CD4-positive, alpha-beta memory T cell (primary cell): Measurements from ENCODE around the gene RASA2. TPM values are rescaled to one million over a fixed set of nuclear protein-coding genes. Genes with fewer than 3 reads are reported as not detected.

ENCODE experiments used
- CTCF ChIA-PET: fragments of 350-600 bp; sonication (Branson Sonifier 250); formaldehyde crosslinking; loops from one replicate; lab custom pipeline; 2021; ENCODE audit warnings: inconsistent platforms; ENCODE audit not compliant: partially characterized antibody; lab: Charles Lee
- POLR2A ChIA-PET: fragments of 350-600 bp; sonication (Branson Sonifier 250); formaldehyde crosslinking; loops from one replicate; lab custom pipeline; 2021; ENCODE audit not compliant: partially characterized antibody; lab: Charles Lee
- DNase-seq, 5 donors: peaks; one replicate each; pipeline versions ENCODE4 v3.0.0 to v3.0.0-alpha.2; 2020 to 2022; ENCODE audit warnings: mixed read lengths in 1 of 5
- H3K27ac ChIP-seq: one replicate; pipeline ENCODE4 v1.7.0; 2013; ENCODE audit warnings: low read depth, low read length
- H3K27me3 ChIP-seq: 2 replicates; pipeline ENCODE4 v1.7.0; 2013; ENCODE audit warnings: mild to moderate bottlenecking, low read length, moderate library complexity; ENCODE audit not compliant: insufficient read depth
- H3K36me3 ChIP-seq: 2 replicates; pipeline ENCODE4 v1.7.0; 2013; ENCODE audit warnings: mild to moderate bottlenecking, low read length, moderate library complexity; ENCODE audit not compliant: insufficient read depth
- H3K4me1 ChIP-seq: 2 replicates; pipeline ENCODE4 v1.7.0; 2013; ENCODE audit warnings: mild to moderate bottlenecking, low read length, moderate library complexity; ENCODE audit not compliant: insufficient read depth
- H3K4me3 ChIP-seq, 2 donors: one replicate each; pipeline ENCODE4 v1.7.0; 2013; ENCODE audit warnings: low read length in 2 of 2, mild to moderate bottlenecking in 1 of 2
- H3K9me3 ChIP-seq, 2 donors: one replicate each; pipeline ENCODE4 v1.7.0; 2013; ENCODE audit warnings: low read length in 2 of 2, control low read depth in 1 of 2; ENCODE audit not compliant: control insufficient read depth in 1 of 2
- H3K27ac Mint-ChIP-seq, 7 donors: one replicate each; pipeline ENCODE4 v1.8.0; 2020 to 2021; ENCODE audit warnings: mixed read lengths in 7 of 7, mild to moderate bottlenecking in 6 of 7, inconsistent platforms in 3 of 7, moderate library complexity in 3 of 7
- H3K27me3 Mint-ChIP-seq, 2 donors: one replicate each; pipeline ENCODE4 v1.8.0; 2020 to 2021; ENCODE audit warnings: mixed read lengths in 2 of 2
- H3K36me3 Mint-ChIP-seq, 2 donors: one replicate each; pipeline ENCODE4 v1.8.0; 2020 to 2021; ENCODE audit warnings: mixed read lengths in 2 of 2, inconsistent platforms in 1 of 2, mild to moderate bottlenecking in 1 of 2
- H3K4me1 Mint-ChIP-seq, 4 donors: one replicate each; pipeline ENCODE4 v1.8.0; 2020 to 2021; ENCODE audit warnings: mixed read lengths in 4 of 4, mild to moderate bottlenecking in 1 of 4
- H3K4me3 Mint-ChIP-seq, 8 donors: one replicate each; pipeline ENCODE4 v1.8.0; 2020 to 2021; ENCODE audit warnings: mixed read lengths in 8 of 8, mild to moderate bottlenecking in 7 of 8, moderate library complexity in 6 of 8, inconsistent platforms in 3 of 8
- H3K9me3 Mint-ChIP-seq, 8 donors: one replicate each; pipeline ENCODE4 v1.8.0; 2020 to 2021; ENCODE audit warnings: mixed read lengths in 8 of 8, mild to moderate bottlenecking in 5 of 8, inconsistent platforms in 3 of 8, moderate library complexity in 1 of 8
- intact Hi-C: fragments of 100-400 bp; cut with micrococcal nuclease; formaldehyde crosslinking; loops from one replicate; pipeline ENCODE4 v1.15.1; 2023
- polyA plus RNA-seq, 2 donors: library from polyadenylated mRNA; unstranded; fragments of 300-500 nt; fragmentation: Illumina TruSeq; gene quantifications; one replicate each; pipeline ENCODE4 v1.2.3, GENCODE V29; 2021
- total RNA-seq, 2 experiments: library from RNA; stranded (reverse); gene quantifications; one replicate each; pipeline ENCODE4 v1.2.3, GENCODE V29; 2021

The RASA2 gene
- total and polyA plus RNA-seq, 4 experiments from 2014 or later, result 29.4 to 80.9 (median 57.0) TPM

DNA sequence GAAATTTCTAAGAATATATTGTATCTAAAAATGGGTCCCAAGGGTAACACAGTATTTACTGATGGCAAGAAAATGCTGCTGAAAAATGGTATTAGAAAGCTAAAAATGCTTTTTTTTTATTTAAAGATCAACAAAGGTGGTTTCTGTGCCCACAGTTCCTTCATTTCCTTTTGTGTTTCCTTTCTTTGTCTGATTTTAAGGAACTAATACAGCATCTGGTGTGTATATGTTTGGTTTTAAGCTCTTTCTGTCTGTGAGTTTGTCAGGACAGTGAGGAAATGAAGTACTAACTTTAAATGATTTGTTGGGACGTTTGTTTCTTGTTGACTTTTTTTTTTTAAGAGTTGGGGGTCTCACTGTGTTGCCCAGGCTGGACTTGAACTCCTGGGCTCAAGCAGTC is 38.2 kb downstream of the RASA2 start:
- peaks cover 25 to 56% of the 10 kb centered on the region in 2 donors for H3K36me3 Mint-ChIP-seq

DNA sequence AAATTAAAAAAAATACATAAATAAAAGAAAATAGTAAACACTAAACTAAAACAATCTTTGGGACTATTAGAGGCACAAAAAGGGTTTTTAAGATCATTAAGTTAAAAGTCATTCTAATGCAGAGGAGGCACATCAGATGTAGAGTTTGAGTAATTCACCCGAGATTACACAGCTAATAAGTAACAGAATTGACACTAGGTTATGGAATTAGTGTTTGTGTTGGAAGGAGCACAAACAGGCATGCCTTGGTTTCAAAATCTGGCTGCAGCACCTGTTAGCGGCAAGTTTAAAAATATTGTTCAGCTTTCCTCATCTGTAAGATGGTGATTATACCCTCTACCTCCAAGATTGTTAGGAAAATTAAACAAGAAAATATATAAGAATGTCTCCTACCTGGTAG is 39.0 kb downstream of the RASA2 start:
- H3K27ac Mint-ChIP-seq, result peak overlapping the region; percentile 31 to 92 (median 74)
- peaks cover 54 to 89% (median 71%) of the 10 kb centered on the region in 4 donors for H3K4me1 Mint-ChIP-seq

More for the DNA sequence above, 38.2 kb downstream of the RASA2 start:
- no peaks in the 10 kb centered on the region for H3K27me3 ChIP-seq
- DNase-seq, result no peak
- CTCF ChIA-PET, result interaction anchor here (0.8 to 2.1 kb wide), 6 partner anchors 18 to 51 kb away, joined by 3 to 5 read pairs (median 4); no protein-coding TSS in a partner anchor
- H3K4me3 ChIP-seq, result no peak overlapping the region
- H3K4me3 Mint-ChIP-seq, result peak overlapping the region in 4 of 8 donors; percentile 13 to 53 (median 31)
- intact Hi-C loops, result loop anchor here (5.0 kb wide), 1 partner anchor 37 kb away; no protein-coding TSS in a partner anchor
- H3K27ac Mint-ChIP-seq, result peak overlapping the region; percentile 34 to 84 (median 61)
- peaks cover 68% of the 10 kb centered on the region for H3K4me1 ChIP-seq
- H3K36me3 ChIP-seq, result peaks cover 11% of the 10 kb centered on the region
- POLR2A ChIA-PET, result interaction anchor here (1.2 to 6.2 kb wide), 3 partner anchors 9 to 37 kb away, joined by 3 to 37 read pairs (median 6); partner anchors contain the start of gene RASA2
- no peaks in the 10 kb centered on the region for H3K9me3 ChIP-seq
- no peaks in the 10 kb centered on the region for H3K9me3 Mint-ChIP-seq
- H3K27ac ChIP-seq, result no peak overlapping the region
- H3K27me3 Mint-ChIP-seq, result no peaks in the 10 kb centered on the region
- H3K4me1 Mint-ChIP-seq, result peaks cover 54 to 89% (median 70%) of the 10 kb centered on the region in 4 donors

DNA sequence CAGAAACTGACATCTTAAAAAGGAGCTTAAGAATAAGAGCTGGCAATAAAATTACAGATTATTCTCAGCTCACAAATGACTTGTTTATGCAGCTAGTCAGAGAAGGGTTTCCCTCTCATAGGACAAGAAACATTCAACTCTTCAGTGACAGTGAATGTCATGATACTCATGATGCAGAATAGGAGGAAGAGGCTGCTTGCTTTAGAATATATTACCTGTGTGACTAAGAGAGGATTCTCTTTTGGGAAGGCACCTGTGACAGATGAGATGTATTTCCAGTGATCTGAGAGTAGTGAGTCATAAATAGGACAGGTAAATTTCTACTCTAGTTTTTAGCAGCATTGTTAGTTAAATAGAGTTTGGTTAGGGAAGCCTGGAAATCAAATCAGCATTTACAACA is 39.9 kb downstream of the RASA2 start:
- peak overlapping the region; percentile 31 to 92 (median 74) for H3K27ac Mint-ChIP-seq
- intact Hi-C loops, result loop anchor here (1.0 to 5.0 kb wide), 3 partner anchors 14 to 36 kb away; no protein-coding TSS in a partner anchor
- CTCF ChIA-PET, result interaction anchor here (1.9 to 2.1 kb wide), 2 partner anchors 28 to 29 kb away, joined by 4 to 5 read pairs; no protein-coding TSS in a partner anchor
- Histone ChIP-seq H3K36me3 (peaks cover 11% of the 10 kb centered on the region), H3K27me3 (no peaks in the 10 kb centered on the region), H3K4me3 (no peak overlapping the region), H3K27ac (no peak overlapping the region), H3K4me1 (peaks cover 80% of the 10 kb centered on the region), H3K9me3 (no peaks in the 10 kb centered on the region)
- H3K4me1 Mint-ChIP-seq, result peaks cover 52 to 85% (median 68%) of the 10 kb centered on the region in 4 donors
- H3K9me3 Mint-ChIP-seq, result no peaks in the 10 kb centered on the region
- no peaks in the 10 kb centered on the region for H3K27me3 Mint-ChIP-seq
- POLR2A ChIA-PET, result interaction anchor here (6.2 kb wide), 1 partner anchor 39 kb away, joined by 37 read pairs; the partner anchor contains the start of gene RASA2
- peaks cover 16 to 51% of the 10 kb centered on the region in 2 donors for H3K36me3 Mint-ChIP-seq
- H3K4me3 Mint-ChIP-seq, result peak overlapping the region in 5 of 8 donors; percentile 8 to 81 (median 32)
- DNase-seq, result no peak

More for the DNA sequence above, 39.0 kb downstream of the RASA2 start:
- H3K27ac ChIP-seq, result no peak overlapping the region
- Mint-ChIP-seq H3K4me3 (peak overlapping the region in 3 of 8 donors; percentile 30 to 81 (median 37)), H3K27me3 (no peaks in the 10 kb centered on the region), H3K36me3 (peaks cover 20 to 55% of the 10 kb centered on the region in 2 donors), H3K9me3 (no peaks in the 10 kb centered on the region)
- ChIA-PET CTCF (interaction anchor here (0.7 to 2.1 kb wide), 7 partner anchors 11 to 52 kb away, joined by 3 to 5 read pairs (median 4); no protein-coding TSS in a partner anchor), POLR2A (interaction anchor here (1.4 to 6.2 kb wide), 2 partner anchors 34 to 38 kb away, joined by 6 to 37 read pairs; partner anchors contain the start of gene RASA2)
- H3K4me3 ChIP-seq, result no peak overlapping the region
- H3K4me1 ChIP-seq, result peaks cover 74% of the 10 kb centered on the region
- intact Hi-C loops, result loop anchor here (1.0 to 5.0 kb wide), 3 partner anchors 15 to 36 kb away; no protein-coding TSS in a partner anchor
- H3K36me3 ChIP-seq, result peaks cover 11% of the 10 kb centered on the region
- no peaks in the 10 kb centered on the region for H3K9me3 ChIP-seq
- no peak for DNase-seq
- H3K27me3 ChIP-seq, result no peaks in the 10 kb centered on the region

DNA sequence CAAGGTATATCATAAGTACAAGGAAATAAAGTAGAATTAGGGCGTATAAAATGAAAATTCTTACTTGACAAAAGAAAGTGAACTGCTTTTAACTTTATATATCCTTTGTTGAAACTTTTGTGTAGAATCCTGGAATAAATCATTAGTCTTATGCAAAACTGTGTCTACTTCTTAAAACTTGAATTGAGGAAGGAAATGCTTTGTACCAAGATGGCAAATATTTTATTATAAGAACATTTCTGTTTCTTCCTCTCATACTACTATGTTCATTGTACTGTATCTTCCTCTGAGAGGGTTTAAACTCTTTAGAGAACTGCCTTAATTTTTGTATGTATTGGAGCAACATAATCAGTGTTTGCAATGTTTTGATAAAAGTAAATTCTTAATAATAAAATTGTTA is 42.0 kb downstream of the RASA2 start:
- H3K4me1 Mint-ChIP-seq, result peaks cover 57 to 84% (median 73%) of the 10 kb centered on the region in 4 donors
- H3K36me3 Mint-ChIP-seq, result peaks cover 19 to 50% of the 10 kb centered on the region in 2 donors
- POLR2A ChIA-PET, result no interaction called here
- H3K9me3 ChIP-seq, result no peaks in the 10 kb centered on the region
- H3K27me3 ChIP-seq, result no peaks in the 10 kb centered on the region
- DNase-seq, result no peak
- no peak overlapping the region for H3K27ac ChIP-seq
- peak overlapping the region; percentile 82 to 94 (median 92) for H3K27ac Mint-ChIP-seq
- H3K4me3 ChIP-seq, result no peak overlapping the region
- no peaks in the 10 kb centered on the region for H3K27me3 Mint-ChIP-seq
- peaks cover 98% of the 10 kb centered on the region for H3K4me1 ChIP-seq
- H3K36me3 ChIP-seq, result peaks cover 5% of the 10 kb centered on the region
- H3K4me3 Mint-ChIP-seq, result peak overlapping the region in 4 of 8 donors; percentile 25 to 70 (median 33)
- CTCF ChIA-PET, result no interaction called here
- intact Hi-C loops, result loop anchor here (1.0 to 5.0 kb wide), 2 partner anchors 34 to 41 kb away; partner anchors contain the start of gene RASA2
- no peaks in the 10 kb centered on the region for H3K9me3 Mint-ChIP-seq

DNA sequence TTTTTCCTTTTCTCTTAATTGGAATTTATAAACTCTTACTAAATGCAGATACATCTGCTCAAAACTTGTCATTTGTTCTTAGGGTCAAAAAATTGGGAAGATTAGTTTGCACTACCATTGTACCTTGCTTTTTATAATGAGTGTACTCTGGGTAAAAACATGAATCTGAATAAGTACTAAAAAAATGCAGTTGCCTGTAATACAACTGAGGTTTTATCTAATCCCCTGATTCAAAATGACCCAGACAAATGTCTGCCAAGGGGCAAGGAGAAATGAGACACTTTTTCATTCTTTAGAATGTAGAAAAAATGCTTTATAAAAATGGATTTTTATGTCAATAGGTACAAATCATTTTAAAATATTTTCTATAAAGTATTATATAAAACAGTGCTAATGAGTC is 42.4 kb downstream of the RASA2 start:
- Histone ChIP-seq H3K36me3 (peaks cover under 1% of the 10 kb centered on the region), H3K27ac (no peak overlapping the region), H3K27me3 (no peaks in the 10 kb centered on the region), H3K9me3 (no peaks in the 10 kb centered on the region), H3K4me1 (peaks cover 97% of the 10 kb centered on the region), H3K4me3 (no peak overlapping the region)
- H3K27ac Mint-ChIP-seq, result peak overlapping the region; percentile 82 to 96 (median 92)
- peak overlapping the region in 4 of 8 donors; percentile 12 to 70 (median 39) for H3K4me3 Mint-ChIP-seq
- DNase-seq, result no peak
- H3K36me3 Mint-ChIP-seq, result peaks cover 17 to 49% of the 10 kb centered on the region in 2 donors
- ChIA-PET CTCF (no interaction called here), POLR2A (no interaction called here)
- intact Hi-C loops, result loop anchor here (1.0 to 5.0 kb wide), 2 partner anchors 33 to 42 kb away; partner anchors contain the start of gene RASA2
- H3K27me3 Mint-ChIP-seq, result no peaks in the 10 kb centered on the region
- H3K9me3 Mint-ChIP-seq, result no peaks in the 10 kb centered on the region
- peaks cover 55 to 83% (median 71%) of the 10 kb centered on the region in 4 donors for H3K4me1 Mint-ChIP-seq

DNA sequence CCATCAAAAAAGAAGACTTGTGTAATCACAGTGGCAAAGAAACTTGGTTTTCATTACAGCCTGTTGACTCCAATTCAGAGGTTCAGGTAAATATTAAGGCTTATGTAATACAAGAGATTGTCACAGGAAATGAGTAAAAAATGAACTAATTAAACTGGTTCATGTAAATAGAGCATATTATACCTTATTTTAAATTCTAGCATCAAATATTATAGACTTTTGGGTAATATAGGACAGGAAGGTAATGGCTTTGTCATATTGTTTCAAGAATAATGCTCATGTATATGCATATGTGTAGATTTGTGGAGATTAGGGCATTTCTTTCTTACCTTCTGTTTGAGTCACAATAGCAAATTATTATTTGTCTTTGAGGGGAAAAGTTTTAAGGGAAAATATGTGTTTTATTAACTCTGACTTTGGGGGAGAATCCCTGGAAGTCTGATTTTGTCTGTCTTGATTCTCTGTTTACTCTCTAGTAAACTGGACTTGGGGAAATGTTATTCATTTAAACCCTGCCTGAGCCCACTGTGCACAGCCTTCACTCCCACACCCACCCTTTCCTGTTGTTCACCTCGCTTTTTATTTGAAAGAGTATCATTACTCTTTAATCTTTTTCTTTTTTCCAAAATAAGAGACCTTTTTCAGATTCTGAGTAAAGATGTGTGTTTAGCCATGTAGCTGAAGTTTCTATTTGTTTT is 43.0 kb downstream of the RASA2 start:
- POLR2A ChIA-PET, result interaction anchor here (0.7 to 3.1 kb wide), 7 partner anchors 15 to 127 kb away, joined by 3 to 22 read pairs (median 6); partner anchors contain the start of gene RASA2
- H3K9me3 Mint-ChIP-seq, result no peaks in the 10 kb centered on the region
- intact Hi-C loops, result loop anchor here (1.0 to 5.0 kb wide), 3 partner anchors 31 to 43 kb away; partner anchors contain the start of gene RASA2
- Histone ChIP-seq H3K9me3 (no peaks in the 10 kb centered on the region), H3K36me3 (no peaks in the 10 kb centered on the region), H3K4me3 (no peak overlapping the region), H3K27ac (peak overlapping the region; percentile 37), H3K4me1 (peaks cover 91% of the 10 kb centered on the region), H3K27me3 (no peaks in the 10 kb centered on the region)
- DNase-seq, result peak; percentile 44 to 54 (median 52)
- CTCF ChIA-PET, result interaction anchor here (0.5 to 1.0 kb wide), 3 partner anchors 13 to 333 kb away, joined by 3 to 5 read pairs (median 3); no protein-coding TSS in a partner anchor
- H3K4me3 Mint-ChIP-seq, result peak overlapping the region; percentile 16 to 84 (median 74)
- no peaks in the 10 kb centered on the region for H3K27me3 Mint-ChIP-seq
- peaks cover 54 to 77% (median 67%) of the 10 kb centered on the region in 4 donors for H3K4me1 Mint-ChIP-seq
- H3K36me3 Mint-ChIP-seq, result peaks cover 15 to 45% of the 10 kb centered on the region in 2 donors
- H3K27ac Mint-ChIP-seq, result peak overlapping the region; percentile 68 to 96 (median 92)
